T-helper 1 cell treated with Interleukin-12 subunit alpha and Interleukin-12 subunit beta and Interleukin-4 antibody, amounts not matched to agents 30 ng/mL and 1 ng/mL, for 36 hours (primary cell): ENCODE measurements around the gene SLC9A9. TPM values are rescaled to one million over a fixed set of nuclear protein-coding genes. Genes with fewer than 3 reads are reported as not detected.

Experiments used
- intact Hi-C: fragments of 100-400 bp; cut with micrococcal nuclease; formaldehyde crosslinking; loops from one replicate; pipeline ENCODE4 v1.15.1; 2024
- total RNA-seq: library from RNA; stranded (reverse); gene quantifications from 2 replicates; pipeline ENCODE4 v1.2.3, GENCODE V29; 2022

SLC9A9 gene
- total RNA-seq, 1 donor from 2014 or later, result 19.3 TPM

- intact Hi-C loops, result no loop called here
These were observed 514.0 kb downstream of the SLC9A9 start for GRCh38 chr3:143334231-143334630.

GRCh38 chr3:143333367-143333766 lies 514.9 kb downstream of the SLC9A9 start:
- intact Hi-C loops, result no loop called here

- intact Hi-C loops, result no loop called here
These were observed 516.2 kb downstream of the SLC9A9 start for GRCh38 chr3:143332026-143332425.

- intact Hi-C loops, result no loop called here
These were observed 516.9 kb downstream of the SLC9A9 start for GRCh38 chr3:143331350-143331749.

- intact Hi-C loops, result no loop called here
These were observed 517.9 kb downstream of the SLC9A9 start for GRCh38 chr3:143330296-143330868.

- intact Hi-C loops, result no loop called here
These were observed 518.6 kb downstream of the SLC9A9 start for GRCh38 chr3:143329567-143330211.

- intact Hi-C loops, result no loop called here
These were observed 519.8 kb downstream of the SLC9A9 start for GRCh38 chr3:143328451-143328850.

GRCh38 chr3:143326983-143327778 lies 521.1 kb downstream of the SLC9A9 start:
- intact Hi-C loops, result no loop called here

GRCh38 chr3:143321058-143321769 lies 527.1 kb downstream of the SLC9A9 start:
- intact Hi-C loops, result no loop called here

GRCh38 chr3:143315766-143316165 lies 532.5 kb downstream of the SLC9A9 start:
- intact Hi-C loops, result no loop called here

- intact Hi-C loops, result no loop called here
These were observed 533.8 kb downstream of the SLC9A9 start for GRCh38 chr3:143314251-143315093.

GRCh38 chr3:143313893-143314188 lies 534.4 kb downstream of the SLC9A9 start:
- intact Hi-C loops, result no loop called here

GRCh38 chr3:143313025-143313892 lies 535.0 kb downstream of the SLC9A9 start:
- intact Hi-C loops, result no loop called here

GRCh38 chr3:143311096-143311495 lies 537.2 kb downstream of the SLC9A9 start:
- intact Hi-C loops, result no loop called here

- intact Hi-C loops, result no loop called here
These were observed 538.6 kb downstream of the SLC9A9 start for GRCh38 chr3:143309705-143310104.

- intact Hi-C loops, result no loop called here
These were observed 540.6 kb downstream of the SLC9A9 start for GRCh38 chr3:143307613-143308183.

- intact Hi-C loops, result no loop called here
These were observed 541.9 kb downstream of the SLC9A9 start for GRCh38 chr3:143306407-143306806.

GRCh38 chr3:143302638-143303171 lies 545.6 kb downstream of the SLC9A9 start:
- intact Hi-C loops, result no loop called here
